Breast epithelium (tissue), 4 donors: ENCODE results near the gene ARMH4. TPM values are rescaled to one million over a fixed set of nuclear protein-coding genes. Genes with fewer than 3 reads are reported as not detected.

ENCODE experiments used
- DNase-seq, 2 donors: peaks; one replicate each; pipeline ENCODE4 v3.0.0-alpha.2; 2019; ENCODE audit warnings: low spot score in 2 of 2
- H3K27ac ChIP-seq, 2 donors: fragments of 200-600 bp; sonication (generic) in 1 of 2; one replicate each; pipeline ENCODE4 v1.5.1; 2016 to 2019; ENCODE audit warnings: mild to moderate bottlenecking in 1 of 2
- H3K27me3 ChIP-seq, 2 donors: fragments of 200-600 bp; sonication (generic) in 1 of 2; one replicate each; pipeline versions ENCODE4 v1.5.1 to v1.6.0; 2017 to 2019; ENCODE audit warnings: control low read depth in 1 of 2, mild to moderate bottlenecking in 1 of 2
- H3K36me3 ChIP-seq: fragments of 200-600 bp; one replicate; pipeline ENCODE4 v1.5.1; 2019
- H3K4me1 ChIP-seq, 2 donors: fragments of 200-600 bp; sonication (generic); one replicate each; pipeline ENCODE4 v1.5.1; 2016 to 2019; ENCODE audit warnings: control low read depth in 1 of 2
- H3K4me3 ChIP-seq, 3 donors: fragments of 200-600 bp; sonication (generic); 1 replicate in 2 of 3; 2 replicates in 1 of 3; pipeline ENCODE4 v1.5.1; 2016 to 2019; ENCODE audit warnings: mild to moderate bottlenecking in 3 of 3, moderate library complexity in 2 of 3
- H3K9me3 ChIP-seq, 2 donors: fragments of 200-600 bp; sonication (generic) in 1 of 2; one replicate each; pipeline ENCODE4 v1.5.1; 2016 to 2019; ENCODE audit warnings: control low read depth in 1 of 2
- CTCF ChIP-seq, 3 donors: fragments of 450-650 bp; IDR thresholded peaks; one replicate each; pipeline ENCODE4 v1.5.1; 2016 to 2017; ENCODE audit warnings: antibody characterized with exemption in 3 of 3, mild to moderate bottlenecking in 3 of 3, moderate library complexity in 3 of 3
- POLR2A ChIP-seq: fragments of 450-650 bp; IDR thresholded peaks from one replicate; pipeline ENCODE4 v1.6.1; 2016; ENCODE audit warnings: antibody characterized with exemption, mild to moderate bottlenecking, moderate library complexity
- POLR2AphosphoS5 ChIP-seq, 3 donors: sonication (generic); formaldehyde crosslinking; IDR thresholded peaks; one replicate each; pipeline ENCODE4 v1.6.1; 2017; ENCODE audit warnings: antibody characterized with exemption in 3 of 3
- intact Hi-C: fragments of 100-400 bp; cut with DNase I; formaldehyde crosslinking; loops from one replicate; pipeline ENCODE4 v1.15.1; 2023; ENCODE audit warnings: low total_unique reads
- total RNA-seq, 3 donors: library from RNA; depleted of rRNA; stranded (reverse); fragments of >200 nt; gene quantifications; one replicate each; pipeline ENCODE4 v1.1.0, GENCODE V29; 2016

The ARMH4 gene
- total RNA-seq, 3 donors from 2014 or later: 3.9 to 6.4 (median 5.4) TPM

GRCh38 chr14:58107947-58108552, 44.0 kb downstream of the ARMH4 start:
- no peak overlapping the region for H3K27ac ChIP-seq
- H3K4me1 ChIP-seq: no peaks in the 10 kb centered on the region
- intact Hi-C loops: no loop called here
- no peaks in the 10 kb centered on the region for H3K27me3 ChIP-seq
- H3K4me3 ChIP-seq: no peak overlapping the region
- DNase-seq: no peak
- H3K9me3 ChIP-seq: no peaks in the 10 kb centered on the region
- no peak for TF ChIP-seq POLR2AphosphoS5 (IDR thresholded peaks at IDR 0.05)
- TF ChIP-seq CTCF (IDR thresholded peaks at IDR 0.05): peak; percentile 15 to 67 (median 53)
- H3K36me3 ChIP-seq: no peaks in the 10 kb centered on the region

GRCh38 chr14:58107041-58107440, 45.0 kb downstream of the ARMH4 start:
- Histone ChIP-seq H3K36me3 (no peaks in the 10 kb centered on the region), H3K4me3 (no peak overlapping the region)
- intact Hi-C loops: no loop called here

GRCh38 chr14:58106446-58106845, 45.6 kb downstream of the ARMH4 start:
- intact Hi-C loops: no loop called here
- H3K27me3 ChIP-seq: no peaks in the 10 kb centered on the region
- no peaks in the 10 kb centered on the region for H3K4me1 ChIP-seq

More at GRCh38 chr14:58107041-58107440, 45.0 kb downstream of the ARMH4 start:
- H3K4me1 ChIP-seq: no peaks in the 10 kb centered on the region
- no peak overlapping the region for H3K27ac ChIP-seq
- TF ChIP-seq POLR2A: no peak
- TF ChIP-seq POLR2AphosphoS5 (IDR thresholded peaks at IDR 0.05): no peak
- TF ChIP-seq CTCF (IDR thresholded peaks at IDR 0.05): no peak
- no peak for DNase-seq
- no peaks in the 10 kb centered on the region for H3K27me3 ChIP-seq
- H3K9me3 ChIP-seq: no peaks in the 10 kb centered on the region

GRCh38 chr14:58104808-58105207, 47.2 kb downstream of the ARMH4 start:
- no peak overlapping the region for H3K27ac ChIP-seq
- DNase-seq: no peak
- H3K4me1 ChIP-seq: no peaks in the 10 kb centered on the region
- no peaks in the 10 kb centered on the region for H3K9me3 ChIP-seq
- TF ChIP-seq POLR2A: no peak
- no peak for TF ChIP-seq CTCF (IDR thresholded peaks at IDR 0.05)
- no peak for TF ChIP-seq POLR2AphosphoS5 (IDR thresholded peaks at IDR 0.05)
- H3K36me3 ChIP-seq: no peaks in the 10 kb centered on the region
- no peaks in the 10 kb centered on the region for H3K27me3 ChIP-seq
- no peak overlapping the region for H3K4me3 ChIP-seq
- intact Hi-C loops: no loop called here

More at GRCh38 chr14:58106446-58106845, 45.6 kb downstream of the ARMH4 start:
- no peaks in the 10 kb centered on the region for H3K36me3 ChIP-seq
- no peak overlapping the region for H3K27ac ChIP-seq
- no peak for DNase-seq
- H3K4me3 ChIP-seq: no peak overlapping the region
- TF ChIP-seq POLR2A: no peak
- no peaks in the 10 kb centered on the region for H3K9me3 ChIP-seq

- Histone ChIP-seq H3K9me3 (no peaks in the 10 kb centered on the region), H3K4me1 (no peaks in the 10 kb centered on the region), H3K27me3 (no peaks in the 10 kb centered on the region), H3K27ac (no peak overlapping the region), H3K36me3 (no peaks in the 10 kb centered on the region), H3K4me3 (no peak overlapping the region)
- TF ChIP-seq POLR2A (no peak), POLR2AphosphoS5 (IDR thresholded peaks at IDR 0.05) (no peak), CTCF (IDR thresholded peaks at IDR 0.05) (no peak)
- DNase-seq: no peak
- intact Hi-C loops: no loop called here
Observed at GRCh38 chr14:58100735-58101368, 51.2 kb downstream of the ARMH4 start.
